GM19324 (cell line): ENCODE data around the gene CYP11A1.

Experiments used
- ATAC-seq: cut with Tn5 transposase; IDR thresholded peaks from one replicate; pipeline ENCODE4 v1.9.1; 2021; ENCODE audit warnings: mild to moderate bottlenecking, moderate library complexity; ENCODE audit not compliant: unreplicated experiment, low FRiP score

The CYP11A1 gene

GRCh38 chr15:74367296-74367854, at the start of gene CYP11A1:
TSS of gene CYP11A1 (minus strand) at chr15:74367646. CDS start at chr15:74367585, 61 bp downstream.
- no peak for ATAC-seq

- no peak for ATAC-seq
Measured at GRCh38 chr15:74417225-74417624, 49.8 kb upstream of the CYP11A1 start.

GRCh38 chr15:74415966-74416916, 48.8 kb upstream of the CYP11A1 start:
- ATAC-seq: no peak

GRCh38 chr15:74414603-74415338, 47.3 kb upstream of the CYP11A1 start:
- no peak for ATAC-seq

- no peak for ATAC-seq
Measured at GRCh38 chr15:74414081-74414580, 46.7 kb upstream of the CYP11A1 start.

GRCh38 chr15:74413350-74414080, 46.1 kb upstream of the CYP11A1 start:
- ATAC-seq: no peak

- ATAC-seq: no peak
Measured at GRCh38 chr15:74412159-74412558, 44.7 kb upstream of the CYP11A1 start.

- ATAC-seq: no peak
Measured at GRCh38 chr15:74411686-74412085, 44.2 kb upstream of the CYP11A1 start.

- no peak for ATAC-seq
Measured at GRCh38 chr15:74410502-74410901, 43.1 kb upstream of the CYP11A1 start.

GRCh38 chr15:74409225-74409624, 41.8 kb upstream of the CYP11A1 start:
- ATAC-seq: no peak

- ATAC-seq: no peak
Measured at GRCh38 chr15:74408815-74409214, 41.4 kb upstream of the CYP11A1 start.

GRCh38 chr15:74408385-74408784, 40.9 kb upstream of the CYP11A1 start:
- no peak for ATAC-seq

GRCh38 chr15:74406992-74407705, 39.7 kb upstream of the CYP11A1 start:
- ATAC-seq: no peak

- no peak for ATAC-seq
Measured at GRCh38 chr15:74406517-74406916, 39.1 kb upstream of the CYP11A1 start.

GRCh38 chr15:74405823-74406222, 38.4 kb upstream of the CYP11A1 start:
- no peak for ATAC-seq

- peak; percentile 43 for ATAC-seq
Measured at GRCh38 chr15:74403991-74404563, 36.6 kb upstream of the CYP11A1 start.

- peak; percentile 21 for ATAC-seq
Measured at GRCh38 chr15:74403588-74403919, 36.1 kb upstream of the CYP11A1 start.

GRCh38 chr15:74402873-74403587, 35.6 kb upstream of the CYP11A1 start:
- peak; percentile 1 for ATAC-seq

- no peak for ATAC-seq
Measured at GRCh38 chr15:74402337-74402841, 34.9 kb upstream of the CYP11A1 start.
